Common myeloid progenitor, CD34-positive (primary cell): ENCODE data around the gene KIAA0586.

Experiments used
- CTCF ChIA-PET: fragments of 350-600 bp; sonication (Branson Sonifier 250); formaldehyde crosslinking; loops from one replicate; lab custom pipeline; 2021; ENCODE audit warnings: antibody characterized with exemption; lab: Charles Lee
- POLR2A ChIA-PET: fragments of 350-600 bp; sonication (Branson Sonifier 250); formaldehyde crosslinking; loops from one replicate; lab custom pipeline; 2021; ENCODE audit warnings: antibody characterized with exemption; lab: Charles Lee
- DNase-seq, 3 donors: peaks; one replicate each; pipeline versions ENCODE4 v3.0.0 to v3.0.0-alpha.2; 2013
- H3K27ac ChIP-seq, 2 experiments: 1 replicate in 1 of 2; 2 replicates in 1 of 2; pipeline ENCODE4 v1.7.0; 2013; ENCODE audit warnings: inconsistent platforms in 2 of 2, low read length in 2 of 2, mild to moderate bottlenecking in 2 of 2, low read depth in 1 of 2, moderate library complexity in 1 of 2; ENCODE audit not compliant: severe bottlenecking in 2 of 2, insufficient read depth in 1 of 2, poor library complexity in 1 of 2
- H3K27me3 ChIP-seq, 5 experiments: replicated peaks in 2 of 5; 1 replicate in 3 of 5; 2 replicates in 2 of 5; pipeline versions ENCODE4 v1.6.1 to v1.7.0; 2013; ENCODE audit warnings: low read length in 4 of 5, mild to moderate bottlenecking in 2 of 5, moderate library complexity in 2 of 5, inconsistent platforms in 1 of 5; ENCODE audit not compliant: insufficient read depth in 5 of 5, control insufficient read depth in 4 of 5
- H3K36me3 ChIP-seq, 4 experiments: 1 replicate in 2 of 4; 2 replicates in 2 of 4; pipeline versions ENCODE4 v1.6.1 to v1.7.0; 2013; ENCODE audit warnings: low read length in 3 of 4, control low read depth in 1 of 4, mild to moderate bottlenecking in 1 of 4; ENCODE audit not compliant: control insufficient read depth in 4 of 4, insufficient read depth in 4 of 4
- H3K4me1 ChIP-seq, 4 experiments: 1 replicate in 3 of 4; 2 replicates in 1 of 4; pipeline versions ENCODE4 v1.6.1 to v1.7.1; 2013; ENCODE audit warnings: low read length in 3 of 4, mild to moderate bottlenecking in 3 of 4, control low read depth in 1 of 4, inconsistent platforms in 1 of 4, moderate library complexity in 1 of 4; ENCODE audit not compliant: control insufficient read depth in 4 of 4, insufficient read depth in 4 of 4; ENCODE audit errors: control extremely low read depth in 1 of 4
- H3K4me3 ChIP-seq, 7 experiments: 1 replicate in 4 of 7; 2 replicates in 3 of 7; pipeline versions ENCODE4 v1.5.1 to v1.7.0; 2013; ENCODE audit warnings: mild to moderate bottlenecking in 7 of 7, low read length in 6 of 7, moderate library complexity in 6 of 7, inconsistent platforms in 2 of 7, low read depth in 2 of 7, control low read depth in 1 of 7; ENCODE audit not compliant: insufficient read depth in 4 of 7, control insufficient read depth in 1 of 7; ENCODE audit errors: extremely low read depth in 1 of 7
- H3K9me3 ChIP-seq, 5 experiments: 1 replicate in 4 of 5; 2 replicates in 1 of 5; pipeline versions ENCODE4 v1.6.1 to v1.7.1; 2013; ENCODE audit warnings: low read length in 4 of 5, mild to moderate bottlenecking in 2 of 5, inconsistent platforms in 1 of 5, low read depth in 1 of 5, moderate library complexity in 1 of 5; ENCODE audit not compliant: control insufficient read depth in 4 of 5, insufficient read depth in 2 of 5; ENCODE audit errors: control extremely low read depth in 1 of 5
- WGBS: methylation state at CpG from one replicate; pipeline ENCODE4 v1.1.5; 2013; ENCODE audit not compliant: insufficient coverage; 5-methylcytosine and 5-hydroxymethylcytosine counted together

KIAA0586 gene

DNA sequence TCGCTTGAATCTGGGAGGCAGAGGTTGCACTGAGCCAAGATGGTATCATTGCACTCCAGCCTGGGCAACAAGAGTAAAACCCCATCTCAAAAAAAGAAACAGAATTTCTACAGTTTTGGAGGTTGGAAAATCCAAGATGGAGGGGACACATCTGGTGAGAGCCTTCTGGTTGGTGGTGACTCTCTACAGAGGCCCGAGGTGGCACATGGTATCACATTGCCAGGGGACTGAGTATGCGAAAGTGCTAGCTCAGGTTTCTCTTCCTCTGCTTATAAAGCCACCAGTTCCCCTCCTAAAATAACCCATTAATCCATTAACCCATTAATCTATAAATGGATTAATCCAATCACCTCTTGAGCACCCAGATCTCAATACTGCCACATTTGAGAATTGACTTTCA, 139.5 kb downstream of the KIAA0586 start:
- POLR2A ChIA-PET, result no interaction called here
- H3K4me1 ChIP-seq, result no peaks in the 10 kb centered on the region
- H3K4me3 ChIP-seq, result no peak overlapping the region
- H3K9me3 ChIP-seq, result no peaks in the 10 kb centered on the region
- H3K27ac ChIP-seq, result no peak overlapping the region
- no peak for DNase-seq
- WGBS, result 89% methylated on average over 3 of the region's 3 CpGs
- CTCF ChIA-PET, result no interaction called here
- H3K27me3 ChIP-seq, result no peaks in the 10 kb centered on the region
- H3K36me3 ChIP-seq, result no peaks in the 10 kb centered on the region

DNA sequence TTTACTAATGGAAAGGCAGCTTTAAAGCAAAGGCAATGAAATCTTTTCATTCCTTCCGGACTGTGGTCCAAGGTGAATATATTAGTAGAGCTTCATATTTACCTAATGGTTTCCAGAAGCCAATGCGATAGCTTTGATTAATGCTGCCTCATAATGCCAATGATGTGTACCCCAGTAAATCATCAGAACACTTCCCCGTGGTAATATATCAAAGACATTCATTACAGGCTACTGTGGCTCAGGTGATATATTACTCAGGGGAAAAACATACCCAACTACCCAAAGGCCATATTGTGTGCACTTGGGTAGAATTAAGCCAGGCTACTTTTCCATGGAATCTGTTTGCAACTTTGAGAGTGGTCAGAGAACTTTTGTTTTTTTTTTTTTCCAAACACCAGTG, 140.8 kb downstream of the KIAA0586 start:
- no peaks in the 10 kb centered on the region for H3K36me3 ChIP-seq
- H3K27me3 ChIP-seq, result no peaks in the 10 kb centered on the region
- peaks cover 0 to 2% (median 0%) of the 10 kb centered on the region in 4 experiments for H3K4me1 ChIP-seq
- H3K9me3 ChIP-seq, result no peaks in the 10 kb centered on the region
- H3K4me3 ChIP-seq, result no peak overlapping the region
- ChIA-PET POLR2A (no interaction called here), CTCF (interaction anchor here (1.0 kb wide), 1 partner anchor 13 kb away, joined by 3 read pairs; no protein-coding TSS in a partner anchor)
- H3K27ac ChIP-seq, result no peak overlapping the region
- WGBS, result no CpG with 5 or more reads among the region's 3 CpGs
- no peak for DNase-seq

DNA sequence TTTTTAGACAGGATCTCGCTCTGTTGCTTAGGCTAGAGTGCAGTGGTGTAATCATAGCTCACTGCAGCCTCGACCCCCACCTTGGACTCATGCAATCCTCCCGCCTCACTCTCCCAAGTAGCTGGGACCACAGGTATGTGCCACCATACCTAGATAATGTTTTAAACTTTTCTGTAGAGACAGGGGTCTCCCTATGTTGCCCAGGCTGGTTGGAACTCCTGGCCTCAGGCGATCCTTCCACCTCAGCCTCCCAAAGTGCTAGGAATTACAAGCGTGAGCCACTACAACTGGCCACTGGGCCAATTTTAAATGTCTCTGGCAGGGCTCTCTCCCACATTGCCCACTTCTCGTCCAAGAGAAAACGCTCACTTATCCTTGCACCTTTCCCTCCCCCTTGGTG, 143.7 kb downstream of the KIAA0586 start:
- DNase-seq, result no peak
- Histone ChIP-seq H3K27ac (no peak overlapping the region), H3K36me3 (no peaks in the 10 kb centered on the region), H3K9me3 (no peaks in the 10 kb centered on the region), H3K27me3 (no peaks in the 10 kb centered on the region), H3K4me1 (peaks cover 0 to 11% (median 5%) of the 10 kb centered on the region in 4 experiments), H3K4me3 (no peak overlapping the region)
- 97% methylated on average over 4 of the region's 7 CpGs for WGBS
- ChIA-PET CTCF (interaction anchor here (1.1 to 1.6 kb wide), 2 partner anchors 68 to 69 kb away, joined by 3 to 4 read pairs; no protein-coding TSS in a partner anchor), POLR2A (no interaction called here)

DNA sequence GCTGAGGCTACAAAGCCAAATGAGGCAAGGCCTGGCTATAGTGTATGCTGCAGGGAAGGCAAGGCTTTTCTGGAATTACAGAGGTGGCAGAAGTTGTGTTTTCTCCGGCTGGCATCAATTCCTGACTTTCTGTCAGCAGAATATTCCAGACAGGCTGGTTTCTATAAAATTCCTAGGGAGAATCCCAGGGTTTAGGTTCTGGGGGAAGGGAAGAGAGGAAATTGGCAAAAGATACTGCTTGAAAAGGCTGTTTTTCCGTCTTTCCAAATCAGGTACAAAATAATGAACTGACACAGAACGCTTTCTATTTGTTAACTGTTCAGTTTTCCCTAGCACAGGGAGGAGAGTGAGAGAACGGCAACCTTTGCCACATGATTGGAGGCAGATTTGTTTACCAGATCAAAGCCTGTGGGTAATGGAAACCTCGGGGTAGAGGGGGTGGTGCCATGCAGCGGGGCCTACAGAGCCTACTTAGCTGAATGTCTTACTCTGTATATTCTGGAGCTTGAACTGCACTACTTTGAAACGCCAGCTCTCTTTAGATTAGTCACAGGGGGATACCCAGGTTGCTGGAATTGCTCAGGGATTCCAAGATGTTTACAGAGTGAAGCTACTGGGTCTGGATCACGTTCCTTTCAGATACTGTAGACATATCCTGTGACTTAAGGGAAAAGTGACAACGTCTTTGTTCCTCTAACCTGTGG, 144.4 kb downstream of the KIAA0586 start:
- Histone ChIP-seq H3K4me1 (peaks cover 0 to 13% (median 5%) of the 10 kb centered on the region in 4 experiments), H3K36me3 (no peaks in the 10 kb centered on the region), H3K27me3 (no peaks in the 10 kb centered on the region), H3K27ac (no peak overlapping the region), H3K9me3 (no peaks in the 10 kb centered on the region), H3K4me3 (no peak overlapping the region)
- POLR2A ChIA-PET, result interaction anchor here (0.6 kb wide), 2 partner anchors 22 to 848 kb away, joined by 4 read pairs; no protein-coding TSS in a partner anchor
- CTCF ChIA-PET, result no interaction called here
- WGBS, result 85% methylated on average over 8 of the region's 9 CpGs
- no peak for DNase-seq

DNA sequence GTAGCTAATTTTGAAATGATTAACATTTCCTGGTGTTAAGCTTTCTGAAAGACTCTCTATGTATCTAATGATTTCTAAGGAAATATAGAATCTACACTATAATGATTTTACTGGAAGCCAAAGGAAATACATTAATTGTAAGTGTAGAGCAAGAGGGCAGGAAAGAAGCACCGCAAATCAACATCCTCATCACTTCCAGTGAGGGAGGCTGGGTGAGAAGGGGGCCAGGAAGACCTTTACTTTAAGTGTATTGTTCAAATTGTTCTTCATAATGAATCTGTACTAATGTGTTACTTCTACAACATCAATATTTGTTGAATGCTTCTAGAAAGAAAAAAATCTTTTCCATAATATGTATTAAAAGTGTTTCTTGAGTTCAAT, 144.9 kb downstream of the KIAA0586 start:
- H3K36me3 ChIP-seq, result no peaks in the 10 kb centered on the region
- no peak overlapping the region for H3K27ac ChIP-seq
- no peak for DNase-seq
- WGBS, result no CpG with 5 or more reads among the region's 1 CpG
- H3K4me3 ChIP-seq, result no peak overlapping the region
- POLR2A ChIA-PET, result no interaction called here
- CTCF ChIA-PET, result no interaction called here
- no peaks in the 10 kb centered on the region for H3K27me3 ChIP-seq
- peaks cover 0 to 13% (median 5%) of the 10 kb centered on the region in 4 experiments for H3K4me1 ChIP-seq
- no peaks in the 10 kb centered on the region for H3K9me3 ChIP-seq

DNA sequence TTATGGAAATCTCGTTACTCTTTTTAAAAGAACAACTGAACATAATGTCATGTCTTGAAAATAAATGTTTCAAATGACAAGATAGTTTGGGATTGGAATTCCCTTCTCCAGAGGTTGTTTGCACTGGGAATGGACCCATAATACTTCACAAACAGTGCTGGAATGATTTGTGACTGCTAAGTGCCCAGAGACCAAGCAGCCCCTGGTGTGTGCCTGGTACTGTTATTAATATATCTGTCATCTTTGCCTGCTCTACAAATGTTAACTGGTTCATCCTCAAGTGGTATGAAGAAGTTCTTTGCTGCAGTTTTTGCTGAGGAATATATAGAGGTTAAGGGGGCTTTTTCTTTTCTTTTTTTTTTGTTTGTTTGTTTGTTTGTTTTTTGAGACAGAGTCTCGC, 145.3 kb downstream of the KIAA0586 start:
- H3K27me3 ChIP-seq, result no peaks in the 10 kb centered on the region
- H3K36me3 ChIP-seq, result no peaks in the 10 kb centered on the region
- no peak for DNase-seq
- peaks cover 0 to 13% (median 5%) of the 10 kb centered on the region in 4 experiments for H3K4me1 ChIP-seq
- WGBS, result 100% methylated on average over 1 of the region's 2 CpGs
- ChIA-PET POLR2A (no interaction called here), CTCF (no interaction called here)
- no peak overlapping the region for H3K4me3 ChIP-seq
- H3K27ac ChIP-seq, result no peak overlapping the region
- no peaks in the 10 kb centered on the region for H3K9me3 ChIP-seq

DNA sequence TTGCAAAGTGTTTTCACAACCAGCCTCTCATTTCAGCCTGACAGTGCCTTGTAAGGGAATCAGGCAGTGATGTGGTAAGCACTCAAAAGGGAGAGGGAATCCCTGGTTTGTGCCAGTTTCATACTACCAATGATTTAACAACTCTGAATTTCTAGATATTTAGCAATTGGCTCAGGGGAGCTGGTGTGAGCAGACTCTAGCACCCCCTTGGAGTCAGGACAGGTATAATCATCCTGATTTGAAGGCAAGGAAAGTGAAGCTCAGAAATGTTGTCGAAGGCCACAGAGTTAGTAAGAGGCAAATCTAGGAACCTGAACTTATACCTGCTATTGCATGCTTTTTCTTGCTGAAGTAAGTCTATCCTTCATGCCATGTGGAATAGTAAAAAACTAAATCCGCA, 147.1 kb downstream of the KIAA0586 start:
- 100% methylated on average over 2 of the region's 2 CpGs for WGBS
- peak; percentile 6 to 23 (median 11) for DNase-seq
- POLR2A ChIA-PET, result no interaction called here
- Histone ChIP-seq H3K4me1 (peaks cover 0 to 13% (median 5%) of the 10 kb centered on the region in 4 experiments), H3K36me3 (no peaks in the 10 kb centered on the region), H3K27me3 (no peaks in the 10 kb centered on the region), H3K9me3 (no peaks in the 10 kb centered on the region), H3K4me3 (no peak overlapping the region), H3K27ac (no peak overlapping the region)
- CTCF ChIA-PET, result no interaction called here
